Hepatocyte (in vitro differentiated cells): ENCODE data around the gene USP14. TPM values are rescaled to one million over a fixed set of nuclear protein-coding genes. Genes with fewer than 3 reads are reported as not detected.

Experiments
- DNase-seq: peaks from one replicate; pipeline ENCODE4 v3.0.0-alpha.2; 2016; ENCODE audit warnings: low spot score
- H2AFZ ChIP-seq: fragments of 200-600 bp; sonication (generic); 2 replicates; pipeline ENCODE4 v1.6.0; 2016; ENCODE audit warnings: antibody characterized with exemption, mild to moderate bottlenecking
- H3K27ac ChIP-seq: fragments of 200-600 bp; sonication (generic); 2 replicates; pipeline ENCODE4 v1.5.1; 2016; ENCODE audit warnings: mild to moderate bottlenecking
- H3K27me3 ChIP-seq: fragments of 200-600 bp; sonication (generic); 2 replicates; pipeline ENCODE4 v1.6.1; 2016
- H3K36me3 ChIP-seq: fragments of 200-600 bp; sonication (generic); replicated peaks from 2 replicates; pipeline ENCODE4 v1.5.1; 2016; ENCODE audit warnings: low read depth; ENCODE audit not compliant: insufficient read depth
- H3K4me1 ChIP-seq: fragments of 200-600 bp; sonication (generic); 2 replicates; pipeline ENCODE4 v1.5.1; 2016; ENCODE audit warnings: mild to moderate bottlenecking, moderate library complexity; ENCODE audit not compliant: insufficient read depth
- H3K4me2 ChIP-seq: fragments of 200-600 bp; sonication (generic); 2 replicates; pipeline ENCODE4 v1.6.0; 2016
- H3K4me3 ChIP-seq: fragments of 200-600 bp; sonication (generic); 2 replicates; pipeline ENCODE4 v1.5.1; 2016; ENCODE audit warnings: mild to moderate bottlenecking
- H3K79me2 ChIP-seq: fragments of 200-600 bp; sonication (generic); 2 replicates; pipeline ENCODE4 v1.6.0; 2017; ENCODE audit warnings: mild to moderate bottlenecking
- H3K9me2 ChIP-seq: fragments of 200-600 bp; sonication (generic); replicated peaks from 2 replicates; pipeline ENCODE4 v1.6.0; 2017; ENCODE audit warnings: mild to moderate bottlenecking; ENCODE audit not compliant: insufficient read depth
- H3K9me3 ChIP-seq: fragments of 200-600 bp; sonication (generic); 2 replicates; pipeline ENCODE4 v1.5.1; 2016; ENCODE audit warnings: low read depth, mild to moderate bottlenecking
- H4K20me1 ChIP-seq: fragments of 200-600 bp; sonication (generic); 2 replicates; pipeline ENCODE4 v1.6.0; 2016; ENCODE audit warnings: mild to moderate bottlenecking; ENCODE audit not compliant: insufficient read depth, poor library complexity, severe bottlenecking
- EZH2 ChIP-seq: fragments of 200-600 bp; sonication (generic); IDR thresholded peaks from 2 replicates; pipeline ENCODE4 v1.6.1; 2016; ENCODE audit warnings: antibody characterized with exemption, mild to moderate bottlenecking, borderline replicate concordance
- EZH2phosphoT487 ChIP-seq: fragments of 200-600 bp; sonication (generic); IDR thresholded peaks from one replicate; pipeline ENCODE4 v1.6.1; 2018; ENCODE audit warnings: antibody characterized with exemption, mild to moderate bottlenecking, low read depth, moderate library complexity; ENCODE audit not compliant: unreplicated experiment, severe bottlenecking
- WGBS: methylation state at CpG from one replicate; pipeline ENCODE4 v1.1.6; 2016; ENCODE audit warnings: low lambda C conversion rate; ENCODE audit errors: missing lambda C conversion rate; 5-methylcytosine and 5-hydroxymethylcytosine counted together
- microRNA-seq: library from miRNA; unstranded; fragments of <30 nt; microRNA quantifications from one replicate; pipeline ENCODE4, GENCODE V29; 2017
- polyA plus RNA-seq: library from polyadenylated mRNA; unstranded; fragments of >200 nt; fragmentation: Nextera tagmentation; extraction: Ambion mirVana; gene quantifications from 2 replicates; pipeline ENCODE4 v1.2.1, GENCODE V29; 2016
- small RNA-seq: library from RNA; depleted of rRNA; stranded (forward); fragments of <200 nt; gene quantifications from one replicate; pipeline ENCODE3, GENCODE V24; 2014
- total RNA-seq: library from RNA; depleted of rRNA; stranded (reverse); fragments of >200 nt; gene quantifications from 2 replicates; pipeline ENCODE4 v1.2.3, GENCODE V29; 2014
- TF ChIP-seq, protein P1 (sequence below): fragments of 200-600 bp; sonication (generic); IDR thresholded peaks from 2 replicates; pipeline ENCODE4 v1.5.1; 2016; ENCODE audit warnings: antibody characterized with exemption, mild to moderate bottlenecking; ENCODE audit not compliant: poor library complexity

USP14 gene
- total and polyA plus RNA-seq, 2 experiments from 2014 or later = 37.5 to 47.5 TPM

DNA sequence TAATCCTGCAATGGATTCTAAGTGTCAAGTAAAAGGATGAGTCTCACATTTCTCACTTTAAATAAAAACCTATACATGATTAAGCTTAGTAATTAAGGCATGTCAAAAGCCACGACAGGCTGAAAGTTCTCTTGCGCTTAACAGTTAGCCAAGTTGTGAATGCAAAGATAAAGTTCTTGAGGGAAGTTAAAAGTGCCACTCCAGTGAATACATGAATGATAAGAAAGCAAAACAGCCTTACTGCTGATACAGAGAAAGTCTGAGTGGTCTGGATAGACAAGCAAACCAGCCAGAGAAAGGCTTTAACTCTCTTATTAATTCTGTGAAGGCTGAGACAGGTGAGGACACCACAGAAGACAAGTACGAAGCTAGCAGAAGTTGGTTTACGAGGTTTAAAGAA, 96.8 kb downstream of the USP14 start:
- H3K36me3 ChIP-seq = peaks cover 4% of the 10 kb centered on the region
- no peak for DNase-seq
- H3K4me2 ChIP-seq = no peak overlapping the region
- no peak overlapping the region for H2AFZ ChIP-seq
- no peaks in the 10 kb centered on the region for H3K4me1 ChIP-seq
- no peak overlapping the region for H3K27ac ChIP-seq
- no peak for TF ChIP-seq EZH2
- no peak for TF ChIP-seq EZH2phosphoT487
- TF ChIP-seq, protein P1, sequence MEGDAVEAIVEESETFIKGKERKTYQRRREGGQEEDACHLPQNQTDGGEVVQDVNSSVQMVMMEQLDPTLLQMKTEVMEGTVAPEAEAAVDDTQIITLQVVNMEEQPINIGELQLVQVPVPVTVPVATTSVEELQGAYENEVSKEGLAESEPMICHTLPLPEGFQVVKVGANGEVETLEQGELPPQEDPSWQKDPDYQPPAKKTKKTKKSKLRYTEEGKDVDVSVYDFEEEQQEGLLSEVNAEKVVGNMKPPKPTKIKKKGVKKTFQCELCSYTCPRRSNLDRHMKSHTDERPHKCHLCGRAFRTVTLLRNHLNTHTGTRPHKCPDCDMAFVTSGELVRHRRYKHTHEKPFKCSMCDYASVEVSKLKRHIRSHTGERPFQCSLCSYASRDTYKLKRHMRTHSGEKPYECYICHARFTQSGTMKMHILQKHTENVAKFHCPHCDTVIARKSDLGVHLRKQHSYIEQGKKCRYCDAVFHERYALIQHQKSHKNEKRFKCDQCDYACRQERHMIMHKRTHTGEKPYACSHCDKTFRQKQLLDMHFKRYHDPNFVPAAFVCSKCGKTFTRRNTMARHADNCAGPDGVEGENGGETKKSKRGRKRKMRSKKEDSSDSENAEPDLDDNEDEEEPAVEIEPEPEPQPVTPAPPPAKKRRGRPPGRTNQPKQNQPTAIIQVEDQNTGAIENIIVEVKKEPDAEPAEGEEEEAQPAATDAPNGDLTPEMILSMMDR = no peak
- no peaks in the 10 kb centered on the region for H3K27me3 ChIP-seq
- H3K9me2 ChIP-seq = no peaks in the 10 kb centered on the region
- no peaks in the 10 kb centered on the region for H3K79me2 ChIP-seq
- H3K9me3 ChIP-seq = no peaks in the 10 kb centered on the region
- H3K4me3 ChIP-seq = no peak overlapping the region
- H4K20me1 ChIP-seq = no peaks in the 10 kb centered on the region
- WGBS = 90% methylated on average over 4 of the region's 4 CpGs

DNA sequence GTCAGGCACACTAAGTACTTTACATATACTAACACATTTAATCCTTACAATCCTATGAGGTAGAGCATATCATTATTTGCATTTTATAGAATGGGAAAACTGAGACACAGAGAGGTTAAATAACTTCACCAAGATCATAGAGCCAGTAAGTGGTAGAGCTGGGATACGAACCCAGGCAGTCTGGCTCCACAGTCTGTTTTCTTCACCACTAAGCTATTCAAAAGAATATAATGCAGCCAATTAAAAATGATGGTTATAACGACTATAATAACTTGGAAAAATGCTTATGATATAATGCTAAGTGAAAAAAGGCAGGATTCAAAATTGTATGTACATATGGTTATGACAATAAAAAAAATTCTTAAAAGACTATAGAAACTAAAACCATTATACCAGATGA, 102.2 kb downstream of the USP14 start:
- H3K36me3 ChIP-seq = peaks cover 4% of the 10 kb centered on the region
- H3K27ac ChIP-seq = no peak overlapping the region
- H3K4me2 ChIP-seq = no peak overlapping the region
- peaks cover 5% of the 10 kb centered on the region for H3K79me2 ChIP-seq
- no peaks in the 10 kb centered on the region for H3K9me2 ChIP-seq
- no peak overlapping the region for H2AFZ ChIP-seq
- H3K9me3 ChIP-seq = no peaks in the 10 kb centered on the region
- no peaks in the 10 kb centered on the region for H3K4me1 ChIP-seq
- no peaks in the 10 kb centered on the region for H4K20me1 ChIP-seq
- DNase-seq = no peak
- 94% methylated on average over 2 of the region's 2 CpGs for WGBS
- H3K27me3 ChIP-seq = no peaks in the 10 kb centered on the region
- H3K4me3 ChIP-seq = no peak overlapping the region
- TF ChIP-seq EZH2 = no peak
- no peak for TF ChIP-seq EZH2phosphoT487
- TF ChIP-seq, protein P1 = no peak

DNA sequence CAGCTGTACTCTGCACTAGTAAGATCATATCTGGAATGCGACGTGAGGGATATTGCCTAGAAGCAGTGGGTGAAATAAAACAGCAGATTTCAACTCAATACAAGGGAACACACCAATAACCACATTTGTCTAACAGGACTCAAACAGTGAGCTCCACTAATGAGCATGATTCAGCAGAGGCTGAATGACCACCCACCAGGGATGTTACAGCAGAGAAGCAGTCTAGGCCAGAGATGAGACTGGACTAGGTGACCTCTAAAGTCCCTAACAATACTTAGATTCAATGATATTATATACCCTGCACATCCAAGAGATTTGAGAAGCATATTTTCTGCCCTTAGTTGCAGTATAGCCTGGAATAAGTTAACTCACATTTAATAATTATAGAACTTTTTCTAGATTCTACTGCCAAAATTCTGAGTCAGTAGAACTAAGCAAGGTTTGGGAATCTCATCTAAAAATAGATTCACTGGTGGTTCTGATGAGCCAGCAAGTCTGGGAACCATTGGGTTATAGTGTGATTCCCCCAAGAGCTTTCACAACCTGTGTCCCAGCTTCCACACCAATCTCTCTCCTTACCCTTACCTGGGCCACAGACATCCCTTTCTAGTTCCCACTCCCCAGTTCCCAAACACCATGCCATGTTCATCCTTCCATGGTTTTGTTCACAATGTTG, 103.2 kb downstream of the USP14 start:
- Histone ChIP-seq H3K27me3 (no peaks in the 10 kb centered on the region), H3K36me3 (peaks cover 4% of the 10 kb centered on the region), H4K20me1 (no peaks in the 10 kb centered on the region), H3K9me2 (no peaks in the 10 kb centered on the region), H3K27ac (no peak overlapping the region), H3K79me2 (peaks cover 15% of the 10 kb centered on the region), H3K4me2 (no peak overlapping the region), H3K4me3 (no peak overlapping the region), H2AFZ (no peak overlapping the region), H3K4me1 (no peaks in the 10 kb centered on the region), H3K9me3 (no peaks in the 10 kb centered on the region)
- WGBS = 98% methylated on average over 2 of the region's 2 CpGs
- no peak for DNase-seq
- no peak for TF ChIP-seq EZH2phosphoT487
- TF ChIP-seq EZH2 = no peak
- TF ChIP-seq, protein P1 = no peak

Small RNAs within 50 kb of the gene (microRNA-seq; reads per million reads assigned to microRNA genes)
- gene MIR8078 = not detected

Small RNAs within 50 kb of the gene (small RNA-seq; reads per million reads assigned to genes)
- gene MIR8078 = not detected

Other genes starting within 250 kb of the USP14 start
- 0.16 TPM in 1 of 2 replicates, not detected in the other for gene TUBB8B, start 108.9 kb upstream of the USP14 start, total RNA-seq
- gene TUBB8B, start 108.9 kb upstream of the USP14 start, polyA plus RNA-seq = 0.24 and 0.47 TPM in 2 replicates
- 50.3 and 58.8 TPM in 2 replicates for gene THOC1, start 109.5 kb downstream of the USP14 start, total RNA-seq
- 28.9 and 32.9 TPM in 2 replicates for gene THOC1, start 109.5 kb downstream of the USP14 start, polyA plus RNA-seq